H1 (cell line): ENCODE results near the gene STX16. TPM values are rescaled to one million over a fixed set of nuclear protein-coding genes. Genes with fewer than 3 reads are reported as not detected.

Source experiments
- CREB1 ChIP-seq: IDR thresholded peaks from 2 replicates; pipeline ENCODE4 v1.6.1; 2012; ENCODE audit warnings: inconsistent platforms
- FOSL1 ChIP-seq: IDR thresholded peaks from 2 replicates; pipeline ENCODE4 v1.6.1; 2011; ENCODE audit warnings: mild to moderate bottlenecking, low read depth, low read length, moderate library complexity; ENCODE audit not compliant: insufficient read depth
- NRF1 ChIP-seq: IDR thresholded peaks from 2 replicates; pipeline ENCODE4 v1.6.1; 2011; ENCODE audit warnings: mild to moderate bottlenecking, low read depth, low read length, improper control_type of control experiment
- SP1 ChIP-seq: IDR thresholded peaks from 2 replicates; pipeline ENCODE4 v1.6.1; 2011; ENCODE audit warnings: low read depth, low read length
- SP2 ChIP-seq: IDR thresholded peaks from 2 replicates; pipeline ENCODE4 v1.6.1; 2012; ENCODE audit warnings: mild to moderate bottlenecking, low read length, inconsistent platforms
- SP4 ChIP-seq: IDR thresholded peaks from 2 replicates; pipeline ENCODE4 v1.6.1; 2012; ENCODE audit warnings: low read length, inconsistent platforms
- YY1 ChIP-seq: IDR thresholded peaks from 2 replicates; pipeline ENCODE4 v1.6.1; 2011; ENCODE audit warnings: low read depth, mild to moderate bottlenecking, low read length
- polyA plus RNA-seq, 7 experiments: library from polyadenylated mRNA; depleted of rRNA in 3 of 7; stranded (reverse) in 5 of 7; unstranded in 2 of 7; fragments of >200 nt in 5 of 7; fragments of 200-250 nt in 2 of 7; gene quantifications; 1 replicate in 5 of 7; 2 replicates in 1 of 7; 4 replicates in 1 of 7; pipeline versions ENCODE4 v1.2.1 to v1.2.3, GENCODE V29; 2011 to 2013; ENCODE audit warnings: missing spikeins in 2 of 7, mixed read lengths in 2 of 7
- total RNA-seq: library from RNA; stranded (reverse); fragmentation: NEBNext Ultra II Directional; extraction: Animal tissue kit (Norgen Biotek cat#: 25700); gene quantifications from 2 replicates; pipeline ENCODE4 v1.2.1, GENCODE V29; 2021
- TF ChIP-seq, protein P1 (sequence below): fragments of 300-600 bp; sonication (generic); IDR thresholded peaks from 2 replicates; pipeline ENCODE4 v1.7.1; 2012; ENCODE audit warnings: low read length, moderate library complexity, mild to moderate bottlenecking, inconsistent platforms; ENCODE audit not compliant: insufficient replicate concordance

The STX16 gene
- total and polyA plus RNA-seq, 2 of the 8 experiments (the other 6 are each of a cell fraction or from before 2014, with no cell fraction given), result 45.2 to 61.6 TPM

- TF ChIP-seq, protein P1, sequence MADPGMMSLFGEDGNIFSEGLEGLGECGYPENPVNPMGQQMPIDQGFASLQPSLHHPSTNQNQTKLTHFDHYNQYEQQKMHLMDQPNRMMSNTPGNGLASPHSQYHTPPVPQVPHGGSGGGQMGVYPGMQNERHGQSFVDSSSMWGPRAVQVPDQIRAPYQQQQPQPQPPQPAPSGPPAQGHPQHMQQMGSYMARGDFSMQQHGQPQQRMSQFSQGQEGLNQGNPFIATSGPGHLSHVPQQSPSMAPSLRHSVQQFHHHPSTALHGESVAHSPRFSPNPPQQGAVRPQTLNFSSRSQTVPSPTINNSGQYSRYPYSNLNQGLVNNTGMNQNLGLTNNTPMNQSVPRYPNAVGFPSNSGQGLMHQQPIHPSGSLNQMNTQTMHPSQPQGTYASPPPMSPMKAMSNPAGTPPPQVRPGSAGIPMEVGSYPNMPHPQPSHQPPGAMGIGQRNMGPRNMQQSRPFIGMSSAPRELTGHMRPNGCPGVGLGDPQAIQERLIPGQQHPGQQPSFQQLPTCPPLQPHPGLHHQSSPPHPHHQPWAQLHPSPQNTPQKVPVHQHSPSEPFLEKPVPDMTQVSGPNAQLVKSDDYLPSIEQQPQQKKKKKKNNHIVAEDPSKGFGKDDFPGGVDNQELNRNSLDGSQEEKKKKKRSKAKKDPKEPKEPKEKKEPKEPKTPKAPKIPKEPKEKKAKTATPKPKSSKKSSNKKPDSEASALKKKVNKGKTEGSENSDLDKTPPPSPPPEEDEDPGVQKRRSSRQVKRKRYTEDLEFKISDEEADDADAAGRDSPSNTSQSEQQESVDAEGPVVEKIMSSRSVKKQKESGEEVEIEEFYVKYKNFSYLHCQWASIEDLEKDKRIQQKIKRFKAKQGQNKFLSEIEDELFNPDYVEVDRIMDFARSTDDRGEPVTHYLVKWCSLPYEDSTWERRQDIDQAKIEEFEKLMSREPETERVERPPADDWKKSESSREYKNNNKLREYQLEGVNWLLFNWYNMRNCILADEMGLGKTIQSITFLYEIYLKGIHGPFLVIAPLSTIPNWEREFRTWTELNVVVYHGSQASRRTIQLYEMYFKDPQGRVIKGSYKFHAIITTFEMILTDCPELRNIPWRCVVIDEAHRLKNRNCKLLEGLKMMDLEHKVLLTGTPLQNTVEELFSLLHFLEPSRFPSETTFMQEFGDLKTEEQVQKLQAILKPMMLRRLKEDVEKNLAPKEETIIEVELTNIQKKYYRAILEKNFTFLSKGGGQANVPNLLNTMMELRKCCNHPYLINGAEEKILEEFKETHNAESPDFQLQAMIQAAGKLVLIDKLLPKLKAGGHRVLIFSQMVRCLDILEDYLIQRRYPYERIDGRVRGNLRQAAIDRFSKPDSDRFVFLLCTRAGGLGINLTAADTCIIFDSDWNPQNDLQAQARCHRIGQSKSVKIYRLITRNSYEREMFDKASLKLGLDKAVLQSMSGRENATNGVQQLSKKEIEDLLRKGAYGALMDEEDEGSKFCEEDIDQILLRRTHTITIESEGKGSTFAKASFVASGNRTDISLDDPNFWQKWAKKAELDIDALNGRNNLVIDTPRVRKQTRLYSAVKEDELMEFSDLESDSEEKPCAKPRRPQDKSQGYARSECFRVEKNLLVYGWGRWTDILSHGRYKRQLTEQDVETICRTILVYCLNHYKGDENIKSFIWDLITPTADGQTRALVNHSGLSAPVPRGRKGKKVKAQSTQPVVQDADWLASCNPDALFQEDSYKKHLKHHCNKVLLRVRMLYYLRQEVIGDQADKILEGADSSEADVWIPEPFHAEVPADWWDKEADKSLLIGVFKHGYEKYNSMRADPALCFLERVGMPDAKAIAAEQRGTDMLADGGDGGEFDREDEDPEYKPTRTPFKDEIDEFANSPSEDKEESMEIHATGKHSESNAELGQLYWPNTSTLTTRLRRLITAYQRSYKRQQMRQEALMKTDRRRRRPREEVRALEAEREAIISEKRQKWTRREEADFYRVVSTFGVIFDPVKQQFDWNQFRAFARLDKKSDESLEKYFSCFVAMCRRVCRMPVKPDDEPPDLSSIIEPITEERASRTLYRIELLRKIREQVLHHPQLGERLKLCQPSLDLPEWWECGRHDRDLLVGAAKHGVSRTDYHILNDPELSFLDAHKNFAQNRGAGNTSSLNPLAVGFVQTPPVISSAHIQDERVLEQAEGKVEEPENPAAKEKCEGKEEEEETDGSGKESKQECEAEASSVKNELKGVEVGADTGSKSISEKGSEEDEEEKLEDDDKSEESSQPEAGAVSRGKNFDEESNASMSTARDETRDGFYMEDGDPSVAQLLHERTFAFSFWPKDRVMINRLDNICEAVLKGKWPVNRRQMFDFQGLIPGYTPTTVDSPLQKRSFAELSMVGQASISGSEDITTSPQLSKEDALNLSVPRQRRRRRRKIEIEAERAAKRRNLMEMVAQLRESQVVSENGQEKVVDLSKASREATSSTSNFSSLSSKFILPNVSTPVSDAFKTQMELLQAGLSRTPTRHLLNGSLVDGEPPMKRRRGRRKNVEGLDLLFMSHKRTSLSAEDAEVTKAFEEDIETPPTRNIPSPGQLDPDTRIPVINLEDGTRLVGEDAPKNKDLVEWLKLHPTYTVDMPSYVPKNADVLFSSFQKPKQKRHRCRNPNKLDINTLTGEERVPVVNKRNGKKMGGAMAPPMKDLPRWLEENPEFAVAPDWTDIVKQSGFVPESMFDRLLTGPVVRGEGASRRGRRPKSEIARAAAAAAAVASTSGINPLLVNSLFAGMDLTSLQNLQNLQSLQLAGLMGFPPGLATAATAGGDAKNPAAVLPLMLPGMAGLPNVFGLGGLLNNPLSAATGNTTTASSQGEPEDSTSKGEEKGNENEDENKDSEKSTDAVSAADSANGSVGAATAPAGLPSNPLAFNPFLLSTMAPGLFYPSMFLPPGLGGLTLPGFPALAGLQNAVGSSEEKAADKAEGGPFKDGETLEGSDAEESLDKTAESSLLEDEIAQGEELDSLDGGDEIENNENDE, result no peak
- no peak for TF ChIP-seq SP4
- TF ChIP-seq FOSL1, result no peak
- no peak for TF ChIP-seq SP1
- TF ChIP-seq CREB1, result no peak
- TF ChIP-seq YY1, result no peak
- TF ChIP-seq NRF1, result no peak
- no peak for TF ChIP-seq SP2
Observed at GRCh38 chr20:58603721-58604120, 47.4 kb upstream of the STX16 start (continued).
